Hepatocyte (in vitro differentiated cells): ENCODE data around the gene ZNF582. TPM values are rescaled to one million over a fixed set of nuclear protein-coding genes. Genes with fewer than 3 reads are reported as not detected.

Source experiments
- DNase-seq: peaks from one replicate; pipeline ENCODE4 v3.0.0-alpha.2; 2016; ENCODE audit warnings: low spot score
- H2AFZ ChIP-seq: fragments of 200-600 bp; sonication (generic); 2 replicates; pipeline ENCODE4 v1.6.0; 2016; ENCODE audit warnings: antibody characterized with exemption, mild to moderate bottlenecking
- H3K27ac ChIP-seq: fragments of 200-600 bp; sonication (generic); 2 replicates; pipeline ENCODE4 v1.5.1; 2016; ENCODE audit warnings: mild to moderate bottlenecking
- H3K27me3 ChIP-seq: fragments of 200-600 bp; sonication (generic); 2 replicates; pipeline ENCODE4 v1.6.1; 2016
- H3K36me3 ChIP-seq: fragments of 200-600 bp; sonication (generic); replicated peaks from 2 replicates; pipeline ENCODE4 v1.5.1; 2016; ENCODE audit warnings: low read depth; ENCODE audit not compliant: insufficient read depth
- H3K4me1 ChIP-seq: fragments of 200-600 bp; sonication (generic); 2 replicates; pipeline ENCODE4 v1.5.1; 2016; ENCODE audit warnings: mild to moderate bottlenecking, moderate library complexity; ENCODE audit not compliant: insufficient read depth
- H3K4me2 ChIP-seq: fragments of 200-600 bp; sonication (generic); 2 replicates; pipeline ENCODE4 v1.6.0; 2016
- H3K4me3 ChIP-seq: fragments of 200-600 bp; sonication (generic); 2 replicates; pipeline ENCODE4 v1.5.1; 2016; ENCODE audit warnings: mild to moderate bottlenecking
- H3K79me2 ChIP-seq: fragments of 200-600 bp; sonication (generic); 2 replicates; pipeline ENCODE4 v1.6.0; 2017; ENCODE audit warnings: mild to moderate bottlenecking
- H3K9me2 ChIP-seq: fragments of 200-600 bp; sonication (generic); replicated peaks from 2 replicates; pipeline ENCODE4 v1.6.0; 2017; ENCODE audit warnings: mild to moderate bottlenecking; ENCODE audit not compliant: insufficient read depth
- H3K9me3 ChIP-seq: fragments of 200-600 bp; sonication (generic); 2 replicates; pipeline ENCODE4 v1.5.1; 2016; ENCODE audit warnings: low read depth, mild to moderate bottlenecking
- H4K20me1 ChIP-seq: fragments of 200-600 bp; sonication (generic); 2 replicates; pipeline ENCODE4 v1.6.0; 2016; ENCODE audit warnings: mild to moderate bottlenecking; ENCODE audit not compliant: insufficient read depth, poor library complexity, severe bottlenecking
- EZH2 ChIP-seq: fragments of 200-600 bp; sonication (generic); IDR thresholded peaks from 2 replicates; pipeline ENCODE4 v1.6.1; 2016; ENCODE audit warnings: antibody characterized with exemption, mild to moderate bottlenecking, borderline replicate concordance
- EZH2phosphoT487 ChIP-seq: fragments of 200-600 bp; sonication (generic); IDR thresholded peaks from one replicate; pipeline ENCODE4 v1.6.1; 2018; ENCODE audit warnings: antibody characterized with exemption, mild to moderate bottlenecking, low read depth, moderate library complexity; ENCODE audit not compliant: unreplicated experiment, severe bottlenecking
- WGBS: methylation state at CpG from one replicate; pipeline ENCODE4 v1.1.6; 2016; ENCODE audit warnings: low lambda C conversion rate; ENCODE audit errors: missing lambda C conversion rate; 5-methylcytosine and 5-hydroxymethylcytosine counted together
- polyA plus RNA-seq: library from polyadenylated mRNA; unstranded; fragments of >200 nt; fragmentation: Nextera tagmentation; extraction: Ambion mirVana; gene quantifications from 2 replicates; pipeline ENCODE4 v1.2.1, GENCODE V29; 2016
- total RNA-seq: library from RNA; depleted of rRNA; stranded (reverse); fragments of >200 nt; gene quantifications from 2 replicates; pipeline ENCODE4 v1.2.3, GENCODE V29; 2014
- TF ChIP-seq, protein P1 (sequence below): fragments of 200-600 bp; sonication (generic); IDR thresholded peaks from 2 replicates; pipeline ENCODE4 v1.5.1; 2016; ENCODE audit warnings: antibody characterized with exemption, mild to moderate bottlenecking; ENCODE audit not compliant: poor library complexity

ZNF582 gene
- total and polyA plus RNA-seq, 2 experiments from 2014 or later, result 3.2 to 5.6 TPM

DNA sequence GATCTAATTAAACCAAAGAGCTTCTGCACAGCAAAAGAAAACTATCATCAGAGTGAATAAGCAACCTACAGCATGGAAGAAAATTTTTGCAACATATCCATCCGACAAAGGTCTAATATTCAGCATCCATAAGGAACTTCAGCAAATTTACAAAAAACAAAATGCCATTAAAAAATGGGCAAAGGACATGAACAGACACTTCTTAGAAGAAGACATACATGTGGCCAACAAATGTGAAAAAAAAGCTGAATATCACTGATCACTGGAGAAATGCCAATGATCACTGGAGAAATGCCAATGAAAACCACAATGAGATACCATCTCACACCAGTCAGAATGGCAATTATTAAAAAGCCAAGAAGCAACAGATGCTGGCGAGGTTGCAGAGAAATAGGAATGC is 32.5 kb downstream of the ZNF582 start:
- no peak overlapping the region for H2AFZ ChIP-seq
- H3K9me2 ChIP-seq, result no peaks in the 10 kb centered on the region
- no peaks in the 10 kb centered on the region for H3K9me3 ChIP-seq
- H3K27me3 ChIP-seq, result no peaks in the 10 kb centered on the region
- no peak overlapping the region for H3K4me2 ChIP-seq
- TF ChIP-seq EZH2, result no peak
- no peak for TF ChIP-seq EZH2phosphoT487
- TF ChIP-seq, protein P1, sequence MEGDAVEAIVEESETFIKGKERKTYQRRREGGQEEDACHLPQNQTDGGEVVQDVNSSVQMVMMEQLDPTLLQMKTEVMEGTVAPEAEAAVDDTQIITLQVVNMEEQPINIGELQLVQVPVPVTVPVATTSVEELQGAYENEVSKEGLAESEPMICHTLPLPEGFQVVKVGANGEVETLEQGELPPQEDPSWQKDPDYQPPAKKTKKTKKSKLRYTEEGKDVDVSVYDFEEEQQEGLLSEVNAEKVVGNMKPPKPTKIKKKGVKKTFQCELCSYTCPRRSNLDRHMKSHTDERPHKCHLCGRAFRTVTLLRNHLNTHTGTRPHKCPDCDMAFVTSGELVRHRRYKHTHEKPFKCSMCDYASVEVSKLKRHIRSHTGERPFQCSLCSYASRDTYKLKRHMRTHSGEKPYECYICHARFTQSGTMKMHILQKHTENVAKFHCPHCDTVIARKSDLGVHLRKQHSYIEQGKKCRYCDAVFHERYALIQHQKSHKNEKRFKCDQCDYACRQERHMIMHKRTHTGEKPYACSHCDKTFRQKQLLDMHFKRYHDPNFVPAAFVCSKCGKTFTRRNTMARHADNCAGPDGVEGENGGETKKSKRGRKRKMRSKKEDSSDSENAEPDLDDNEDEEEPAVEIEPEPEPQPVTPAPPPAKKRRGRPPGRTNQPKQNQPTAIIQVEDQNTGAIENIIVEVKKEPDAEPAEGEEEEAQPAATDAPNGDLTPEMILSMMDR, result no peak
- no peaks in the 10 kb centered on the region for H3K4me1 ChIP-seq
- H3K4me3 ChIP-seq, result no peak overlapping the region
- H4K20me1 ChIP-seq, result no peaks in the 10 kb centered on the region
- WGBS, result 83% methylated on average over 2 of the region's 2 CpGs
- no peak for DNase-seq
- H3K27ac ChIP-seq, result no peak overlapping the region
- no peaks in the 10 kb centered on the region for H3K79me2 ChIP-seq
- no peaks in the 10 kb centered on the region for H3K36me3 ChIP-seq

DNA sequence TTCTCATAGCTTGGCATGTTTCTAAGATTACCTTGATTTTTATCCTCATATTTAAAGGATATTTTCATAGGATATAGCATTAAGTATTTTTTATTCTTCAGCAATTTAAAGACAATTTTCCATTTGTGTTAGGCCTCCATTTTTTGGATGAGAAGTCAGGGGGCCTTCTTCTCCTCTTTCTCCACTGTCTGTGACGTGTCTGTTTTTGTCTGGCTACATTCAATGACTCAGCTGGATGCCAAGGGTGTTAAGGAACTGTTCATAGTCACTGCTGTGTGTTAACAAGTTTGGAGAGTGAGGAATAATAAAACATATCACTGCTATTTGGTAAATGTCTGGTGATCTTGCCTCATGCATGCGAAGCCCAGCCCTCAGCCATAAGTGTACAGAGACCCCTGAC is 36.4 kb downstream of the ZNF582 start:
- no peak overlapping the region for H2AFZ ChIP-seq
- TF ChIP-seq EZH2phosphoT487 (no peak), EZH2 (no peak)
- TF ChIP-seq, protein P1, result no peak

DNA sequence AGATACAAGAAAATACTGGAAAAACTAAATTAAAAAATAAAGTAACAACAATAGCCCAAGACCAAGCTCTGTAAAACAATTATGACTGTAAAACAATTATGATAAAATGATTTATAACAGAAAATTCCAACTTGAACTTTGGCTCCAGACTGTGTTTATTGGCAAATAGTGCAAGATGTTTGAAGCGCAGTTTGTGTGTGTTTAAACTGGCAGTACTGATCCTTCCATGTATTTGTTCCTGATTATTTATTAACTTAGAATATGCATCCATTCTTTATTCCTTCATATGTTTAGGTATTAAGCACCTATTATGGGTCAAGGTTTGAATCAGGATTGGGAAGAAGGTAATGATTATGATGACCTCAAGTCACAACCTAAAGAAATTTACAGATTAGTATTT is 37.8 kb downstream of the ZNF582 start:
- H3K9me2 ChIP-seq, result no peaks in the 10 kb centered on the region
- H3K79me2 ChIP-seq, result no peaks in the 10 kb centered on the region
- H3K4me2 ChIP-seq, result no peak overlapping the region
- no peaks in the 10 kb centered on the region for H3K36me3 ChIP-seq
- H3K27ac ChIP-seq, result no peak overlapping the region
- H3K27me3 ChIP-seq, result no peaks in the 10 kb centered on the region
- no peaks in the 10 kb centered on the region for H3K4me1 ChIP-seq
- H2AFZ ChIP-seq, result no peak overlapping the region
- no peaks in the 10 kb centered on the region for H4K20me1 ChIP-seq
- H3K4me3 ChIP-seq, result no peak overlapping the region
- WGBS, result 80% methylated on average over 1 of the region's 1 CpG
- no peaks in the 10 kb centered on the region for H3K9me3 ChIP-seq
- no peak for DNase-seq
- TF ChIP-seq, protein P1, result no peak
- TF ChIP-seq EZH2phosphoT487 (no peak), EZH2 (no peak)

More for the DNA sequence above, 36.4 kb downstream of the ZNF582 start:
- H3K9me3 ChIP-seq, result no peaks in the 10 kb centered on the region
- no peak overlapping the region for H3K4me2 ChIP-seq
- H3K9me2 ChIP-seq, result no peaks in the 10 kb centered on the region
- H3K27ac ChIP-seq, result no peak overlapping the region
- no peaks in the 10 kb centered on the region for H3K4me1 ChIP-seq
- no peaks in the 10 kb centered on the region for H3K36me3 ChIP-seq
- WGBS, result 72% methylated on average over 2 of the region's 2 CpGs
- H3K79me2 ChIP-seq, result no peaks in the 10 kb centered on the region
- no peaks in the 10 kb centered on the region for H4K20me1 ChIP-seq
- no peak for DNase-seq
- no peaks in the 10 kb centered on the region for H3K27me3 ChIP-seq
- no peak overlapping the region for H3K4me3 ChIP-seq

DNA sequence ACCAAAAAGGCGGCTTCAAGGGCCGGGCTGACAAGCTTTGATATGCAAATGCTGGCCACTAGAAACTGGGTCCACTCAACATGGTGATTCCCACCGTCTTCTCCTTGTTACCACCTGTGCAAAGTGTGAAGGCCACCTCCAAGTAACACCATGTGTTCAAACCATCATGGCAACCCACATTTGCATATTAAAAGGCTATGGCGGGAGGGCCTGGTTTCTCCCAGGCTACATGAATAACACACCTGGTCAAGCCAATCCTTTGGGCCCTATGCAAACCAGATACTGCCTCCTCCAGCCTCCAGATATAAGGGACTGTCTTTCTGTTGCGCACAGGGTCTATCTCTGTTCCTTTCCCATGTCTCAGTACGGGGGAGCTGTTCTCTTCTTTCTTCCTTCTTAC is 42.1 kb downstream of the ZNF582 start:
- TF ChIP-seq EZH2, result no peak
- TF ChIP-seq, protein P1, result no peak
- no peak for TF ChIP-seq EZH2phosphoT487
- no peaks in the 10 kb centered on the region for H3K79me2 ChIP-seq
- DNase-seq, result no peak

More for the DNA sequence above, 42.1 kb downstream of the ZNF582 start:
- H2AFZ ChIP-seq, result no peak overlapping the region
- no peak overlapping the region for H3K4me3 ChIP-seq
- H3K4me1 ChIP-seq, result no peaks in the 10 kb centered on the region
- H3K27me3 ChIP-seq, result no peaks in the 10 kb centered on the region
- H3K9me2 ChIP-seq, result no peaks in the 10 kb centered on the region
- 67% methylated on average over 6 of the region's 6 CpGs for WGBS
- H4K20me1 ChIP-seq, result no peaks in the 10 kb centered on the region
- no peaks in the 10 kb centered on the region for H3K36me3 ChIP-seq
- H3K4me2 ChIP-seq, result no peak overlapping the region
- H3K9me3 ChIP-seq, result no peaks in the 10 kb centered on the region
- H3K27ac ChIP-seq, result no peak overlapping the region
